HFF-Myc (cell line): Measurements from ENCODE around the gene PTPN2.

ENCODE experiments used
- DNase-seq: peaks from one replicate; pipeline ENCODE4 v3.0.0-alpha.2; 2011; ENCODE audit warnings: low read depth; ENCODE audit errors: extremely low read depth
- H3K4me3 ChIP-seq: replicated peaks from 2 replicates; pipeline ENCODE4 v1.5.1; 2011; ENCODE audit warnings: low read depth, mild to moderate bottlenecking, control low read depth, low read length
- CTCF ChIP-seq: IDR thresholded peaks from 2 replicates; pipeline ENCODE4 v1.5.1; 2012; ENCODE audit warnings: mild to moderate bottlenecking, low read depth, low read length, control low read depth; ENCODE audit errors: missing control alignments

Gene PTPN2

GRCh38 chr18:12820506-12820905, 63.5 kb downstream of the PTPN2 start:
- DNase-seq, result no peak
- no peak for TF ChIP-seq CTCF
- H3K4me3 ChIP-seq, result no peak overlapping the region

GRCh38 chr18:12819841-12820240, 64.2 kb downstream of the PTPN2 start:
- no peak for TF ChIP-seq CTCF
- no peak for DNase-seq
- H3K4me3 ChIP-seq, result no peak overlapping the region

GRCh38 chr18:12819322-12819721, 64.7 kb downstream of the PTPN2 start:
- no peak for DNase-seq
- no peak for TF ChIP-seq CTCF
- H3K4me3 ChIP-seq, result no peak overlapping the region

- no peak for TF ChIP-seq CTCF
- DNase-seq, result no peak
- no peak overlapping the region for H3K4me3 ChIP-seq
These were observed 65.8 kb downstream of the PTPN2 start for GRCh38 chr18:12818243-12818642.

GRCh38 chr18:12816451-12816850, 67.6 kb downstream of the PTPN2 start:
- no peak overlapping the region for H3K4me3 ChIP-seq
- TF ChIP-seq CTCF, result no peak

GRCh38 chr18:12811191-12811950, 72.7 kb downstream of the PTPN2 start:
- no peak overlapping the region for H3K4me3 ChIP-seq
- TF ChIP-seq CTCF, result no peak
- no peak for DNase-seq

More at GRCh38 chr18:12816451-12816850, 67.6 kb downstream of the PTPN2 start:
- DNase-seq, result no peak
